RWPE1 (cell line): ENCODE measurements around the gene EFCAB7.
"Not testable (repeated sequence)": the region's sequence is repeated elsewhere in the genome, so short reads cannot be mapped to it uniquely, and the experiment has no call there.

Source experiments
- CTCF ChIA-PET: fragments of 350-600 bp; sonication (Branson Sonifier 250); formaldehyde crosslinking; extraction: SDS; loops from one replicate; lab custom pipeline; 2021; lab: Yijun Ruan, JAX
- POLR2A ChIA-PET: fragments of 400-600 bp; formaldehyde crosslinking; extraction: SDS; loops from one replicate; lab custom pipeline; 2020; ENCODE audit warnings: antibody characterized with exemption; ENCODE audit not compliant: low non-redundant PET; lab: Yijun Ruan, JAX
- DNase-seq: peaks from one replicate; pipeline ENCODE4 v3.0.0; 2012; ENCODE audit warnings: low spot score
- H3K27ac ChIP-seq: fragments of 450-650 bp; 2 replicates; pipeline ENCODE4 v1.5.1; 2017
- CTCF ChIP-seq: fragments of 450-650 bp; conservative IDR thresholded peaks from 2 replicates; pipeline ENCODE4 v1.5.1; 2017; ENCODE audit warnings: low read depth, mild to moderate bottlenecking

Gene EFCAB7

GRCh38 chr1:63575340-63575826, 52.1 kb downstream of the EFCAB7 start:
- CTCF ChIA-PET: interaction anchor here (0.6 to 1.2 kb wide), 7 partner anchors 15 to 1806 kb away, joined by 3 to 5 read pairs (median 4); no protein-coding TSS in a partner anchor
- TF ChIP-seq CTCF: peak; percentile 74
- POLR2A ChIA-PET: no interaction called here
- no peak overlapping the region for H3K27ac ChIP-seq
- peak; percentile 21 for DNase-seq

GRCh38 chr1:63586326-63586725, 63.0 kb downstream of the EFCAB7 start:
- CTCF ChIA-PET, POLR2A ChIA-PET, H3K27ac ChIP-seq, DNase-seq: not testable (repeated sequence)

- no peak for DNase-seq
- POLR2A ChIA-PET: no interaction called here
- CTCF ChIA-PET: interaction anchor here (1.1 kb wide), 1 partner anchor 14 kb away, joined by 5 read pairs; no protein-coding TSS in a partner anchor
- H3K27ac ChIP-seq: no peak overlapping the region
- no peak for TF ChIP-seq CTCF
These were observed 66.8 kb downstream of the EFCAB7 start for GRCh38 chr1:63590166-63590560.

GRCh38 chr1:63592536-63593302, 69.4 kb downstream of the EFCAB7 start:
- DNase-seq: no peak
- H3K27ac ChIP-seq: peak overlapping the region; percentile 97
- CTCF ChIA-PET: interaction anchor here (0.5 kb wide), 1 partner anchor 41 kb away, joined by 3 read pairs; no protein-coding TSS in a partner anchor
- no peak for TF ChIP-seq CTCF
- POLR2A ChIA-PET: interaction anchor here (0.9 kb wide), 1 partner anchor 70 kb away, joined by 3 read pairs; no protein-coding TSS in a partner anchor

- ChIA-PET POLR2A (interaction anchor here (0.9 kb wide), 1 partner anchor 69 kb away, joined by 3 read pairs; no protein-coding TSS in a partner anchor), CTCF (no interaction called here)
- H3K27ac ChIP-seq: peak within 1 kb of the TSS; percentile 97
- no peak for TF ChIP-seq CTCF
- peak; percentile 63 for DNase-seq
These were observed 70.1 kb downstream of the EFCAB7 start, which contains the start of gene PGM1 for GRCh38 chr1:63593303-63593885. Gene PGM1, plus strand, starts transcription at chr1:63593411. Its CDS starts 78 bp downstream, at chr1:63593489.

GRCh38 chr1:63593886-63594605, 70.7 kb downstream of the EFCAB7 start:
- peak overlapping the region; percentile 97 for H3K27ac ChIP-seq
- ChIA-PET CTCF (no interaction called here), POLR2A (interaction anchor here (0.9 kb wide), 1 partner anchor 69 kb away, joined by 3 read pairs; no protein-coding TSS in a partner anchor)
- TF ChIP-seq CTCF: no peak
- peak; percentile 79 for DNase-seq
